Neuronal stem cell (in vitro differentiated cells): ENCODE data around the gene TLE3.
A peak's percentile ranks its signal among the peaks of the same experiment; 100 is the strongest.
"Not testable (repeated sequence)": the region's sequence is repeated elsewhere in the genome, so short reads cannot be mapped to it uniquely, and the experiment has no call there.

Source experiments
- DNase-seq: peaks from one replicate; pipeline ENCODE4 v3.0.0-alpha.2; 2013; ENCODE audit warnings: low spot score
- H2AFZ ChIP-seq: one replicate; pipeline ENCODE4 v1.6.1; 2013; ENCODE audit warnings: mild to moderate bottlenecking, low read length, inconsistent platforms
- H2AK5ac ChIP-seq: 2 replicates; pipeline ENCODE4 v1.6.1; 2013; ENCODE audit warnings: low read depth, mild to moderate bottlenecking, inconsistent platforms, low read length, moderate library complexity, mixed read lengths
- H2BK120ac ChIP-seq: 2 replicates; pipeline ENCODE4 v1.6.1; 2013; ENCODE audit warnings: low read depth, mild to moderate bottlenecking, inconsistent platforms, low read length, moderate library complexity, mixed read lengths
- H2BK12ac ChIP-seq: one replicate; pipeline ENCODE4 v1.6.1; 2013; ENCODE audit warnings: low read length, inconsistent platforms
- H2BK15ac ChIP-seq: 2 replicates; pipeline ENCODE4 v1.6.1; 2013; ENCODE audit warnings: mild to moderate bottlenecking, low read length, inconsistent platforms, mixed read lengths
- H2BK5ac ChIP-seq: one replicate; pipeline ENCODE4 v1.6.1; 2013; ENCODE audit warnings: inconsistent platforms, mild to moderate bottlenecking, low read length, moderate library complexity
- H3K14ac ChIP-seq: one replicate; pipeline ENCODE4 v1.6.1; 2013; ENCODE audit warnings: low read length, inconsistent platforms
- H3K18ac ChIP-seq: 2 replicates; pipeline ENCODE4 v1.6.1; 2013; ENCODE audit warnings: low read length, inconsistent platforms
- H3K23ac ChIP-seq: 2 replicates; pipeline ENCODE4 v1.6.1; 2013; ENCODE audit warnings: low read depth, mild to moderate bottlenecking, mixed read lengths, low read length, inconsistent platforms; ENCODE audit not compliant: poor library complexity
- H3K27ac ChIP-seq: replicated peaks from 3 replicates; pipeline ENCODE4 v1.5.1; 2013; ENCODE audit warnings: low read length, inconsistent platforms
- H3K27me3 ChIP-seq, 3 experiments: 2 replicates each; pipeline ENCODE4 v1.6.1; 2013; ENCODE audit warnings: low read length in 3 of 3, mild to moderate bottlenecking in 2 of 3, inconsistent platforms in 1 of 3, low read depth in 1 of 3, mixed read lengths in 1 of 3, moderate library complexity in 1 of 3; ENCODE audit not compliant: control insufficient read depth in 3 of 3, insufficient read depth in 3 of 3
- H3K36me3 ChIP-seq, 2 donors: replicated peaks in 1 of 2; 2 replicates each; pipeline ENCODE4 v1.6.1; 2013; ENCODE audit warnings: low read length in 2 of 2; ENCODE audit not compliant: control insufficient read depth in 2 of 2, insufficient read depth in 2 of 2
- H3K4ac ChIP-seq: 2 replicates; pipeline ENCODE4 v1.6.1; 2013; ENCODE audit warnings: inconsistent platforms, mild to moderate bottlenecking, low read length, moderate library complexity
- H3K4me1 ChIP-seq, 2 donors: 1 replicate in 1 of 2; 2 replicates in 1 of 2; pipeline ENCODE4 v1.6.1; 2013; ENCODE audit warnings: low read length in 2 of 2, low read depth in 1 of 2; ENCODE audit not compliant: control insufficient read depth in 2 of 2, insufficient read depth in 1 of 2
- H3K4me2 ChIP-seq: one replicate; pipeline ENCODE4 v1.6.1; 2013; ENCODE audit warnings: mild to moderate bottlenecking, low read length, inconsistent platforms; ENCODE audit not compliant: insufficient read depth, poor library complexity, severe bottlenecking
- H3K4me3 ChIP-seq, 2 donors: 2 replicates each; pipeline ENCODE4 v1.5.1; 2013; ENCODE audit warnings: low read length in 2 of 2, mild to moderate bottlenecking in 2 of 2, inconsistent platforms in 1 of 2, moderate library complexity in 1 of 2
- H3K79me1 ChIP-seq: one replicate; pipeline ENCODE4 v1.6.1; 2013; ENCODE audit warnings: low read depth, mild to moderate bottlenecking, inconsistent platforms, low read length, moderate library complexity
- H3K9ac ChIP-seq: one replicate; pipeline ENCODE4 v1.6.1; 2013; ENCODE audit warnings: mild to moderate bottlenecking, low read depth, low read length, inconsistent platforms; ENCODE audit not compliant: poor library complexity
- H3K9me3 ChIP-seq, 2 donors: replicated peaks in 1 of 2; 2 replicates each; pipeline versions ENCODE3 to v1.6.1; 2013; ENCODE audit warnings: low read length in 2 of 2, mild to moderate bottlenecking in 2 of 2, inconsistent platforms in 1 of 2, low read depth in 1 of 2, mixed read lengths in 1 of 2, moderate library complexity in 1 of 2; ENCODE audit not compliant: control insufficient read depth in 2 of 2, insufficient read depth in 1 of 2
- H4K8ac ChIP-seq: one replicate; pipeline ENCODE4 v1.6.1; 2013; ENCODE audit warnings: low read depth, mild to moderate bottlenecking, inconsistent platforms, low read length, moderate library complexity
- H4K91ac ChIP-seq: one replicate; pipeline ENCODE4 v1.6.1; 2013; ENCODE audit warnings: low read length, low read depth, mild to moderate bottlenecking, inconsistent platforms; ENCODE audit not compliant: poor library complexity
- WGBS, 2 donors: extraction: QIAGEN DNeasy Blood & Tissue Kit; methylation state at CpG; one replicate each; pipeline ENCODE4 v1.1.7; 2013; ENCODE audit warnings: missing lambda C conversion rate in 2 of 2, mixed read lengths in 1 of 2; ENCODE audit not compliant: insufficient read length in 2 of 2, insufficient replicate concordance in 1 of 2; ENCODE audit errors: extremely low coverage in 2 of 2; 5-methylcytosine and 5-hydroxymethylcytosine counted together

TLE3 gene

GRCh38 chr15:70112572-70113303, 15.0 kb upstream of the TLE3 start:
- no CpG with 5 or more reads among the region's 9 CpGs for WGBS, 2 donors
- Histone ChIP-seq H3K27me3 (peaks cover 0 to 64% (median 14%) of the 10 kb centered on the region in 3 experiments), H3K4me1 (peaks cover 9 to 18% of the 10 kb centered on the region in 2 donors)
- not testable (repeated sequence) for H3K4me2 ChIP-seq, H3K36me3 ChIP-seq, H2BK15ac ChIP-seq, H4K91ac ChIP-seq, H3K4me3 ChIP-seq, H4K8ac ChIP-seq, H2AK5ac ChIP-seq, H3K4ac ChIP-seq, H3K18ac ChIP-seq, H3K14ac ChIP-seq, H3K9ac ChIP-seq, H2BK12ac ChIP-seq, H3K79me1 ChIP-seq, DNase-seq, H3K9me3 ChIP-seq, H2AFZ ChIP-seq, H2BK120ac ChIP-seq, H2BK5ac ChIP-seq, H3K27ac ChIP-seq, H3K23ac ChIP-seq

GRCh38 chr15:70112074-70112395, 14.3 kb upstream of the TLE3 start:
- no peak overlapping the region for H4K8ac ChIP-seq
- no peak for DNase-seq
- no peak overlapping the region for H2BK5ac ChIP-seq
- H2AFZ ChIP-seq, result no peak overlapping the region
- no peak overlapping the region for H2BK120ac ChIP-seq
- peak overlapping the region; percentile 62 for H3K27ac ChIP-seq
- H3K36me3 ChIP-seq, result no peaks in the 10 kb centered on the region
- H2BK12ac ChIP-seq, result no peak overlapping the region
- H3K79me1 ChIP-seq, result no peaks in the 10 kb centered on the region
- no peak overlapping the region for H3K4me3 ChIP-seq
- no peak overlapping the region for H3K9ac ChIP-seq
- H4K91ac ChIP-seq, result no peak overlapping the region
- no peak overlapping the region for H2AK5ac ChIP-seq
- no peak overlapping the region for H2BK15ac ChIP-seq
- peaks cover 9 to 18% of the 10 kb centered on the region in 2 donors for H3K4me1 ChIP-seq
- H3K4ac ChIP-seq, result no peak overlapping the region
- H3K14ac ChIP-seq, result no peak overlapping the region
- WGBS, 2 donors, result no CpG with 5 or more reads among the region's 4 CpGs
- peaks cover 0 to 64% (median 14%) of the 10 kb centered on the region in 3 experiments for H3K27me3 ChIP-seq
- H3K18ac ChIP-seq, result peak overlapping the region; percentile 5
- no peaks in the 10 kb centered on the region for H3K9me3 ChIP-seq
- no peak overlapping the region for H3K23ac ChIP-seq
- no peak overlapping the region for H3K4me2 ChIP-seq

- Histone ChIP-seq H3K79me1 (no peaks in the 10 kb centered on the region), H3K9me3 (no peaks in the 10 kb centered on the region), H3K4me3 (no peak overlapping the region), H4K8ac (no peak overlapping the region), H2BK12ac (no peak overlapping the region), H3K4me1 (peaks cover 9 to 18% of the 10 kb centered on the region in 2 donors), H2BK120ac (no peak overlapping the region), H2AFZ (no peak overlapping the region), H2AK5ac (no peak overlapping the region), H3K27me3 (peaks cover 0 to 62% (median 17%) of the 10 kb centered on the region in 3 experiments), H3K9ac (no peak overlapping the region), H3K27ac (peak overlapping the region; percentile 62), H3K36me3 (no peaks in the 10 kb centered on the region), H4K91ac (no peak overlapping the region), H2BK15ac (no peak overlapping the region), H3K23ac (no peak overlapping the region), H3K14ac (no peak overlapping the region), H3K4ac (no peak overlapping the region), H2BK5ac (no peak overlapping the region), H3K4me2 (no peak overlapping the region), H3K18ac (no peak overlapping the region)
- peak; percentile 93 for DNase-seq
- no CpG with 5 or more reads among the region's 8 CpGs for WGBS, 2 donors
These were observed 13.7 kb upstream of the TLE3 start for GRCh38 chr15:70111203-70112073.

GRCh38 chr15:70109978-70110377, 12.3 kb upstream of the TLE3 start:
- H2BK120ac ChIP-seq, result no peak overlapping the region
- H3K14ac ChIP-seq, result no peak overlapping the region
- H3K4me2 ChIP-seq, result no peak overlapping the region
- WGBS, 2 donors, result no CpG with 5 or more reads among the region's 2 CpGs
- H3K36me3 ChIP-seq, result no peaks in the 10 kb centered on the region
- H3K18ac ChIP-seq, result no peak overlapping the region
- peaks cover 0 to 59% (median 17%) of the 10 kb centered on the region in 3 experiments for H3K27me3 ChIP-seq
- no peak overlapping the region for H3K27ac ChIP-seq
- no peak overlapping the region for H2AK5ac ChIP-seq
- H3K4me3 ChIP-seq, result no peak overlapping the region
- H3K79me1 ChIP-seq, result no peaks in the 10 kb centered on the region
- no peak for DNase-seq
- no peaks in the 10 kb centered on the region for H3K9me3 ChIP-seq
- H3K4ac ChIP-seq, result no peak overlapping the region
- H2BK12ac ChIP-seq, result no peak overlapping the region
- no peak overlapping the region for H4K91ac ChIP-seq
- no peak overlapping the region for H3K23ac ChIP-seq
- H4K8ac ChIP-seq, result no peak overlapping the region
- H3K4me1 ChIP-seq, result peaks cover 9 to 18% of the 10 kb centered on the region in 2 donors
- no peak overlapping the region for H2AFZ ChIP-seq
- no peak overlapping the region for H2BK5ac ChIP-seq
- no peak overlapping the region for H3K9ac ChIP-seq
- no peak overlapping the region for H2BK15ac ChIP-seq
